LNCaP clone FGC (cell line): Measurements from ENCODE around the gene SLC7A10.

Experiments
- DNase-seq: peaks from one replicate; pipeline ENCODE4 v3.0.0-alpha.2; 2011; ENCODE audit warnings: low read depth
- H3K4me3 ChIP-seq: 2 replicates; pipeline ENCODE4 v1.5.1; 2011; ENCODE audit warnings: mild to moderate bottlenecking, low read depth, low read length, control low read depth
- CTCF ChIP-seq: IDR thresholded peaks from 2 replicates; pipeline ENCODE4 v1.5.1; 2012; ENCODE audit warnings: mild to moderate bottlenecking; ENCODE audit not compliant: control insufficient read depth, insufficient read depth; ENCODE audit errors: extremely low read depth

SLC7A10 gene

DNA sequence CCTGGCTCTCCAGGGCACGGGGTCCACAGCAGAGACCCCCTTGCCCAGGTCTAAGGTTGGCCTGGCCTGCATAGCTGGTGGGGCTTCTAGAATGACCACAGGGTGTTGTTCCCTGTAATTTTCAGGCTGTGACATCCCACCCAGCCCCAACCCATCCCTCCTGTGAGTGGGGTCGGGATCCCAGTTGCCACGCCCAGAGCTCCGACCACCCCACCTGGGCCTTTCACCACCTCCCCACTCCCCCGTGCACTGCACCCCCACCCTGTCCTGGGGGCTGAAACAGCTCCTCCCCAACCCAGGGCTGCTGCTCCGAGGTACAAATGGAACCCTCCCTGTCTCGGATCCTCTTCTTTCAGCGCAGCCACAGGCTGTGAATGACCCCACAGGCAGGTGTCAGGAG is 8.4 kb upstream of the SLC7A10 start:
- no peak for TF ChIP-seq CTCF
- H3K4me3 ChIP-seq, result no peak overlapping the region
- DNase-seq, result no peak

- no peak for TF ChIP-seq CTCF
- DNase-seq, result no peak
- H3K4me3 ChIP-seq, result no peak overlapping the region
Measured at GRCh38 chr19:33233056-33233873, 7.6 kb upstream of the SLC7A10 start.

- no peak for DNase-seq
- no peak for TF ChIP-seq CTCF
- no peak overlapping the region for H3K4me3 ChIP-seq
Measured at GRCh38 chr19:33232656-33233055, 7.0 kb upstream of the SLC7A10 start.

GRCh38 chr19:33231511-33231910 is 5.9 kb upstream of the SLC7A10 start:
- DNase-seq, result no peak
- H3K4me3 ChIP-seq, result no peak overlapping the region
- no peak for TF ChIP-seq CTCF

DNA sequence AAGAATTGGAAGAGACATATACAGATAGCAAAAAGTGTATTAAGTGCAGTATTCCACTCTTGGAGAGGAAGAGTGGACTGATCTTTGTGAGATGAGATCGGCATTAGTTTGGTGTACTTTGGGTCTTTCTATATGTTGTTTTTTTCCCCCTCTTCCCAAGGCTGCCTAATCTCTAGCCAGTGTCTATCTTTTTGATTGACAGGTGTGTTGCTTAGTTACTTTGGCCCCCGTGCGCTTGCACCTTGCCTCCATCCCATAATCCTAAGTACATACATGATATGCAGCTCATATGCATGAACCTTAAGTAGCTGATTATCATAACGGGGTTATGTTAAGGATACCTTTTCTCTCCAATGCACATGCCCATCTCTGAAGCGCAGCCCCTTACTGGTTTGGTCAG is 4.3 kb upstream of the SLC7A10 start:
- no peak for TF ChIP-seq CTCF
- no peak overlapping the region for H3K4me3 ChIP-seq
- no peak for DNase-seq

GRCh38 chr19:33227870-33228599 is 2.4 kb upstream of the SLC7A10 start:
- DNase-seq, result no peak
- no peak for TF ChIP-seq CTCF
- H3K4me3 ChIP-seq, result no peak overlapping the region

- no peak for DNase-seq
- H3K4me3 ChIP-seq, result no peak overlapping the region
- TF ChIP-seq CTCF, result no peak
Measured at GRCh38 chr19:33227242-33227650, 1.6 kb upstream of the SLC7A10 start.
